HG02759 (cell line): ENCODE measurements around the gene ZBTB20.
"Not testable (repeated sequence)": the region's sequence is repeated elsewhere in the genome, so short reads cannot be mapped to it uniquely, and the experiment has no call there.

ENCODE experiments used
- ATAC-seq: cut with Tn5 transposase; IDR thresholded peaks from one replicate; pipeline ENCODE4 v1.9.1; 2021; ENCODE audit warnings: mild to moderate bottlenecking, moderate library complexity; ENCODE audit not compliant: unreplicated experiment

ZBTB20 gene

DNA sequence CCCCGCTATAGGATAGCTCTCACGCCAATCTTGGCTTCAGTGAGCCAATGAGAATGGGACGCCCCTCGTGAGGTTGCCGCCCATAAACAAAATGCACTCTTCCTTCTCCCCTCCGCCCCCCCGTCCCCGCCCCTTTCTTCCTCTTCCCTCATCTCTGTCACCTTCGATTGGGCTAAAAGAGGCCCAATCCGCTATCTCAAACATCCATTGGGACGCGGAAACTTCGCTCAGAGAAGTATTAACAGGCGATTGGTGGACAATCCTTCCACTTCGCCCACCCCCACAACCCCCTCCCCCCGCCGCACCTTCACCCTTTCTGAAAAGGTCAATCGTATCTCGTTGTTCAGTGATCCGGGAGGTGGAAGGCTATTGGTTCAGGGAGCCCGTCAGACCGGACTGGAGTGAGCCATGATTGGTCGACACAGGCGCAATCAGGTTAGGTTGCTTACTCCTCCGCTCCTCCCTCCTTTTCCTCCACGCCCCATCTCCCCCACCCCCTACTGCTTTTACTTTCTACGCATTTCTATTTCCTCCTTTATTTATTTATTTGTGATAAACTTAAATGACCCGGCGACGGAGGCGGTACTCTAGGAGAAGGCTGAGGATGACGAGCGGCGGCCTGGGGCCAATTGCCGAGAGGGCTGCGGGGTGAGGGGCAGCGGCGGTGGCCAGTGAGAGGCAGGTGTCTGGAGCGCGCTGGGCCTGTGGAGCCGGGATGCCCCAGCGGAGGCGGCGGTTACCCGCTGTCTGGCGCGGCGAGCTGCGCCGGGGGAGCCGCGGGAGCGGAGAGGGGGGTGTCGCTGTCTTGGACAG, 447 bp upstream of the ZBTB20 start:
- peak; percentile 77 for ATAC-seq

GRCh38 chr3:115146032-115146417, 1.1 kb downstream of the ZBTB20 start:
- no peak for ATAC-seq

- ATAC-seq = no peak
Measured at GRCh38 chr3:115141033-115141757, 5.9 kb downstream of the ZBTB20 start.

- no peak for ATAC-seq
Measured at GRCh38 chr3:115139072-115139471, 8.0 kb downstream of the ZBTB20 start.

- ATAC-seq = no peak
Measured at GRCh38 chr3:115134648-115135347, 12.3 kb downstream of the ZBTB20 start.

DNA sequence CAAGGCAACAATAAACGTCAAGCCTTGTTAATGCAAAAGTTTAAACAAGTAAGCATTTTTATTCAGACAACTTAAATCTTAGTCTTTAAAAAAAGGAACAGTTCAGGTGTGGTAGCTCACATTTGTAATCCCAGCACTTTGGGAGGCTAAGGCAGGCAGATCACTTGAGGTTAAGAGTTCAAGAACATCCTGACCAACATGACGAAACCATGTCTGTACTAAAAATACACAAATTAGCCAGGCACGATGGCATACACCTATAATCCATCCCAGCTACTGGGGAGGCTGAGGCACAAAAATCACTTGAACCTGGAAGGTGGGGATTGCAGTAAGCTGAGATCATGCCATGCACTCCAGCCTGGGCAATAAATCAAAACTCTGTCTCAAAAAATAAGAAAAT, 19.9 kb downstream of the ZBTB20 start:
- ATAC-seq = no peak

DNA sequence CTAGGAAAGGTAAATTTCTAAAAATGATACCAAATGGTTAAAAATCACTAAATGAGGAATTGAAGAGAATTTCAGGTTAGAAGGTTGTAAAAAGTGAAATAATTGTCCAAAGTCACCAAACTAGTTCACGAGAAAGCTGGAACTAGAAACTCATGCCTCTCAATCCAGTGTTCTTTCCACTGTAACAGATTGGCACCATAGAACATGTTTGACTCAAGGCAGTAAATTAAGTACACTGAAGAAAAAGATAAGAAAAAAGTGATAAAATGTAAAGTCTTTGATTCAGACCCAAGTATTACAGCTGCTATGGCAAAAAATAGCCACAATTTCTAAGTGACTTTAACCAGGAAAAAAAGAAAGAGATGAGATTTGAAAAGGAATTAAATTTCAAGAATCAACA, 26.5 kb downstream of the ZBTB20 start:
- ATAC-seq = no peak

GRCh38 chr3:115113367-115113766, 33.7 kb downstream of the ZBTB20 start:
- ATAC-seq = no peak

GRCh38 chr3:115111632-115112031, 35.5 kb downstream of the ZBTB20 start:
- ATAC-seq = no peak

GRCh38 chr3:115110830-115111229, 36.3 kb downstream of the ZBTB20 start:
- no peak for ATAC-seq

DNA sequence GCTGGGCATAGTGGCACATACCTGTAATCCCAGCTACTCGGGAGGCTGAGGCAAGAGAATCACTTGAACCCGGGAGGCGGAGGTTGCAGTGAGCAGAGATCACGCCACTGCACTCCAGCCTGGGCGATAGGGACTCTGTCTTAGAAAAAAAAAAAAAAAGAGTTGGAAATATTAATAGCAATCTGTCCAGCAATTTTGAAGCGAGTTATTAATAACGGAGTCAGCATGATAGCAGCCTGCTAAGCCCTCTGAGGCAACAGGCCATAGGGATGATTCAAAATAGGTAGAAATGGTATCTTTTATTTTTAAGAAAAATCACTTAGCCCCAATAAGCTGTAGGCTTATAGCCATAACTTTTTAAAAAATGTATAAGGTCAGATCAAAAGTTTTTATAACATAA, 37.0 kb downstream of the ZBTB20 start:
- not testable (repeated sequence) for ATAC-seq

- ATAC-seq = no peak
Measured at GRCh38 chr3:115108614-115109013, 38.5 kb downstream of the ZBTB20 start.

GRCh38 chr3:115102046-115102445, 45.0 kb downstream of the ZBTB20 start:
- ATAC-seq = no peak

- ATAC-seq = no peak
Measured at GRCh38 chr3:115100806-115101205, 46.3 kb downstream of the ZBTB20 start.

DNA sequence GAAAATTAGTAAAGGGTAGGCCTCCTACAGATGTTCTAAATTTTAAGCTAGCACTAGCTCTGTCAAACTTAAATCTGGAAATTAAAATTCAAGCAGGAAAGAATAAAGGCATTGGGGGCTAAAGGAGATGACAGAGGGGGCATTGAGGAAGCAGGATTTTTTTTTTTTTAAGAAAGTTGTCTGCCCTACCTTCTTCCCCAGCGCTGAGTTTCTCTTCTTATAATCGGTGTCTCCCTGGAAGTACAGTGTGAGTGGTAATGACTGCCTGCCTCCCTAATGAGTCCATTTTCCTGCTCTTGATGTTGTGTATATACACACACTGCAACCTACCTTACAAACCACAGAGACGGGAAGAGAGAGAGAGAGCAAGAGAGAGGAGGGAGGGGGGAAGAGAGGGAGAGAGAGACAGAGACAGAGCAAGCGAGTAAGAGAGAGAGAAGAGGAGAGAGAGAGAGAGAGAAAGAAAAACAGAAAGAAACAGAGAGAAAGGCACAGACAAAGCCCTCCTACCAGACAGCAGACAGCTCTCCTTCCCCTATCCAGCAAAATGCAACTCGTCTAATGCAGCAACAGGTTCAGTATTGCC, 47.0 kb downstream of the ZBTB20 start:
- ATAC-seq = peak; percentile 84

DNA sequence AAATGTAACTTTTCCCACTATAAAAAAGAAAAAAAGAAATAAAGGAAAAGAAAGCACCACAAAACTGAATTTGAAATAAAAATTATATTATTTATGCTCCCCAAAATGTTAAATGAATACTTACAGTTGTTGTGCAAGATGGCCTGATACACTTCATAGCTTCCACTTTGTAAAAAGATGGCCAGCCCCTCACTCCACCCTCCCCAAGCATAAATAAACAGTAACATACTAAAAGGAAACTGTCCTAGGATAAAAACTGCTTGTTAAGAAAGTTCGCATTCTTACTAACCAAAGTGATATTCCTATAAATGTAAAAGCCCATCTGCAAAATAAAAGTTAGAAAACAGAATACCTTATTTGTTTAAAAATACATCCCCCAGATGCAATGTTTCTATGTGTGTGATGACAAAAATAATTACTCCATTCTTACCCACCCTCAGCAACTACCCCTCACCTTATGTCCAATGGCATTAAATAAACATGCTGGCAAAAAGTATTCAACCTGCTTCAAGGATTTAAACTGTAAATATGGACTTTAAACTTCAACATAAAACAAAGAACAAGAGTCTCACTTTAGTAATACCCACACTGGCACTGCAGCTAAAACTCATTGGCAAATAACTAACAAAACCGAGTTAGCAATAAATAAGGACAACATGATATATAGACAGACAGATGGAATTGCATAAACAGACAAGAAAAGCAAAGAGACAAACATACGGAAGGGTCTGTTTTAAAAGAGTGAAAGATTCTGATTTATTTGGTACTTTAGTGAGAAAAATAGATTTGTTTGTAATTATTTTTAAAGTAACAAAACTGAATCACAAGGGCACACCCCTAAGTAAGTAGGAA, 47.7 kb downstream of the ZBTB20 start:
- ATAC-seq = no peak

- no peak for ATAC-seq
Measured at GRCh38 chr3:115098354-115099073, 48.6 kb downstream of the ZBTB20 start.

DNA sequence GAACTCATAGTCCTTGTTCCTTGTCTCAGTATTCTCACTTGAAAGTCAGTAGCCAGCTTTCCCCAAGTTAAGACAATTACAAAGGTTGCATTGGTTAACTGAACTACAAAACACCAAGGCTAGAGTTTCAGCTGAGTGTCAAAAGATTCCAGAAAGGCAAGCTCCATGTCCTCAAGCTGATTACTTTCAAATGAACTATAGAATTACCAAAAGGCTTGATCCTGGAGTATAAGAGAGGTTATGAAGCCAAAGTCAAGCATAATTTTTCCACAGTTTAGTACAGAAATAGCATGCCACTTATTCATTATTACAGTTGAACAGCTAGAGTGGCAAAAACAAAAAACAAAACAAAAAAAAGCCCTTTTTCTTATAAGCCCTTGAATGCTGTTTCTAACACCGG, 51.9 kb downstream of the ZBTB20 start:
- ATAC-seq = no peak

- ATAC-seq = peak; percentile 83
Measured at GRCh38 chr3:115092220-115092791, 54.8 kb downstream of the ZBTB20 start.
